ENCODE data around the gene NAA35.

The NAA35 gene

DNA sequence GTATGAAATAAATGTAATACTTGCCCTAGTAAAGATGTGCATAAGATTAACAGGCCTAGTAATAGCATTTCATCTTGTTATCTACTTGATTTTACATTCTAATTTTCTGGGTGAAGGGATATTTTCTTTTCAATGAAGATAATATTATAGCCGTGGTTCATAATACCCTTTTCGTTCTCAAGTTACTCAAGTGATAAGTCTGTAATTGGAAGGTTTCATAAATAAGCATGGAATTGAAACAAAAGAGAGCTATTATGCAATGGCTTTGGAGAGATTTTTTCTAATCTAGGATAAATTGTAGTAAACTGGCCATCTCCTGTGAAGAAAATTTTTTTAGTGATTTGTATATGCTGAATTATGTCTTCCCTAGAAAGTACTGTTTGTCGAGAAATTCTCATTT is 19.0 kb downstream of the NAA35 start:
- no peak for TF ChIP-seq TAF1 (IDR thresholded peaks at IDR 0.05; ENCODE audit: borderline replicate concordance, insufficient read depth, low read length)
- TF ChIP-seq POLR2AphosphoS5 (IDR thresholded peaks at IDR 0.05; ENCODE audit: low read depth, low read length) = no peak
- no peak for TF ChIP-seq FOXP2 (optimal IDR thresholded peaks at IDR 0.05; ENCODE audit: borderline replicate concordance, extremely low read depth, extremely low read length, insufficient read depth)
- TF ChIP-seq, protein P1, sequence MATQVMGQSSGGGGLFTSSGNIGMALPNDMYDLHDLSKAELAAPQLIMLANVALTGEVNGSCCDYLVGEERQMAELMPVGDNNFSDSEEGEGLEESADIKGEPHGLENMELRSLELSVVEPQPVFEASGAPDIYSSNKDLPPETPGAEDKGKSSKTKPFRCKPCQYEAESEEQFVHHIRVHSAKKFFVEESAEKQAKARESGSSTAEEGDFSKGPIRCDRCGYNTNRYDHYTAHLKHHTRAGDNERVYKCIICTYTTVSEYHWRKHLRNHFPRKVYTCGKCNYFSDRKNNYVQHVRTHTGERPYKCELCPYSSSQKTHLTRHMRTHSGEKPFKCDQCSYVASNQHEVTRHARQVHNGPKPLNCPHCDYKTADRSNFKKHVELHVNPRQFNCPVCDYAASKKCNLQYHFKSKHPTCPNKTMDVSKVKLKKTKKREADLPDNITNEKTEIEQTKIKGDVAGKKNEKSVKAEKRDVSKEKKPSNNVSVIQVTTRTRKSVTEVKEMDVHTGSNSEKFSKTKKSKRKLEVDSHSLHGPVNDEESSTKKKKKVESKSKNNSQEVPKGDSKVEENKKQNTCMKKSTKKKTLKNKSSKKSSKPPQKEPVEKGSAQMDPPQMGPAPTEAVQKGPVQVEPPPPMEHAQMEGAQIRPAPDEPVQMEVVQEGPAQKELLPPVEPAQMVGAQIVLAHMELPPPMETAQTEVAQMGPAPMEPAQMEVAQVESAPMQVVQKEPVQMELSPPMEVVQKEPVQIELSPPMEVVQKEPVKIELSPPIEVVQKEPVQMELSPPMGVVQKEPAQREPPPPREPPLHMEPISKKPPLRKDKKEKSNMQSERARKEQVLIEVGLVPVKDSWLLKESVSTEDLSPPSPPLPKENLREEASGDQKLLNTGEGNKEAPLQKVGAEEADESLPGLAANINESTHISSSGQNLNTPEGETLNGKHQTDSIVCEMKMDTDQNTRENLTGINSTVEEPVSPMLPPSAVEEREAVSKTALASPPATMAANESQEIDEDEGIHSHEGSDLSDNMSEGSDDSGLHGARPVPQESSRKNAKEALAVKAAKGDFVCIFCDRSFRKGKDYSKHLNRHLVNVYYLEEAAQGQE (IDR thresholded peaks at IDR 0.05; ENCODE audit: insufficient read depth in 1 of 2, low read depth in 2 of 2, low read length in 2 of 2) = no peak
- TF ChIP-seq SIN3A (IDR thresholded peaks at IDR 0.05; ENCODE audit: borderline replicate concordance, insufficient read depth, low read length) = no peak

DNA sequence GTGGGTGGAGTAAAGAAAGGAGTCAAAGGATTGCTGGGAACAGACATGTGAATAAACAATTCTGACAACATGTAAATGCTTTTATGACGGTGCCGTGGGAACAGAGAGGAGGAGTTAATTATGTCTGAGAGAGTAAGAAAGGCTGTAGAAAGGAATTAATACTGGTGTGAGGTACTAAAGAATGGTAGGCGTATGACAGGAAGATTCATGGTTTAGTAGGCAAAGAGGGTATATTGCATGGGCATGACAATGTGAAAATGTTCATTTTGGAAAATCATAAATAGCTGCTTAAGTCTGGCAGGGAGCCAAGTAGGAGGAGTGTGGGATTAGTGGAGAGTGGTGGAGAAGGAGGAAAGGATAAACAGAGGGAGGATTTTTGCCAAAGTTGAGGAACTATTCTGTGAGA is 19.7 kb downstream of the NAA35 start:
- TF ChIP-seq SIN3A (IDR thresholded peaks at IDR 0.05; ENCODE audit: borderline replicate concordance, insufficient read depth, low read length) = no peak
- TF ChIP-seq POLR2AphosphoS5 (IDR thresholded peaks at IDR 0.05; ENCODE audit: low read depth, low read length) = no peak
- TF ChIP-seq, protein P1 (IDR thresholded peaks at IDR 0.05; ENCODE audit: insufficient read depth in 1 of 2, low read depth in 2 of 2, low read length in 2 of 2) = no peak
- no peak for TF ChIP-seq FOXP2 (optimal IDR thresholded peaks at IDR 0.05; ENCODE audit: borderline replicate concordance, extremely low read depth, extremely low read length, insufficient read depth)
- no peak for TF ChIP-seq TAF1 (IDR thresholded peaks at IDR 0.05; ENCODE audit: borderline replicate concordance, insufficient read depth, low read length)

DNA sequence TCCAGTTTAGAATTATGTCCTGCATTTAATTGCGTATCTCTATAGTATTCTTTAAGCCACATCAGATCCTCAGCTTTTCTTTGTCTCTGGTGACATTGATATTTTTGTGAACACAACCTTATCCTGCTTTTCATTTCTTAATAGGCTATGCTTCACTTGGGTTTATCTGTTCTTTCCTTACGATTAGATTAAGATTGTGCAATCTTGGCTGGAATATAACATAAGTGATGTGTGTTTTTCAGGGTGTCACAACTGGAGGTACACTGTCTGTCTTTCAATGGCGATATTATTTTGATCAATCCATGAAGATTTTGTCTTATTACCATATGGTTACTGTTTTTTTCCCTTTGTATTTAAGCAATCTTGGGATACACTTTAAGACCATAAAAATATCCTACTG is 23.6 kb downstream of the NAA35 start:
- TF ChIP-seq, protein P1 (IDR thresholded peaks at IDR 0.05; ENCODE audit: insufficient read depth in 1 of 2, low read depth in 2 of 2, low read length in 2 of 2) = no peak
- TF ChIP-seq TAF1 (IDR thresholded peaks at IDR 0.05; ENCODE audit: borderline replicate concordance, insufficient read depth, low read length) (no peak), POLR2AphosphoS5 (IDR thresholded peaks at IDR 0.05; ENCODE audit: low read depth, low read length) (no peak), SIN3A (IDR thresholded peaks at IDR 0.05; ENCODE audit: borderline replicate concordance, insufficient read depth, low read length) (no peak), FOXP2 (optimal IDR thresholded peaks at IDR 0.05; ENCODE audit: borderline replicate concordance, extremely low read depth, extremely low read length, insufficient read depth) (no peak)

DNA sequence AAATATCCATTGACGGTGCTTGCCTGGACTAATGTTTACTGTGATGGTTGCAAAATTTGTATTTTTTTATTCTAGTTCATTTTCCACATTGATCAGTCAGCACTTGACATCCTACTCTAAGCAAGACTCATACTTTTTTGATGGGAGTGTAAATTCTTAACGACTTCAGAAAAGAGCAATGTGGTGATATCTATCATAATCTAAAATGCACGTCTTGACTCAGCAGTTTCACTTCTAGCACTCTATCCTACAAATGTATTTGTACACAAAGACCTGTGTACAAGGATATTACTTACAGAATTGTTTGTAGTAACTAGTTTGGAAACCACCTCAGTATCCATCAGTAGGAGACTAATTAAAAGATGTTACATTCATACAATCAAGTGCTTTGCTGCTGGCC is 24.0 kb downstream of the NAA35 start:
- TF ChIP-seq SIN3A (IDR thresholded peaks at IDR 0.05; ENCODE audit: borderline replicate concordance, insufficient read depth, low read length) (no peak), FOXP2 (optimal IDR thresholded peaks at IDR 0.05; ENCODE audit: borderline replicate concordance, extremely low read depth, extremely low read length, insufficient read depth) (no peak)

DNA sequence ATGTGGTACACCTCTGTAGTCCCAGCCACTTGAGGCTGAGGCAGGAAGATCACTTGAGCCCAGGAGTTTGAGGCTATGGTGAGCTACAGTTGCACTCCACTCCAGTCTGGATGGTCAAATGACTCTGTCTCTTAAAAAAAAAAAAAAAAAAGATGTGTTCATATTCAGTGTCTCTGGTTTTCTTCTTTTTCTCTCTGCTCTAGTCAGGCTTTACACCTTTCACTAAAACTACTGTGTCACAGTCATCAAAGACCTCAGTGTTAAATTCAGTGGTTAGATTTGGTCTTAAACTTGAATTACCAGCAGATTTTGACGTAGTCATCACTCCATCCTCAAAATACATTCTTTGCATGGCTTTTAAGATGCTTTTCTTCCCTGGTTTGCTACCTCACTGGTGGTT is 28.8 kb downstream of the NAA35 start:
- TF ChIP-seq, protein P1 (IDR thresholded peaks at IDR 0.05; ENCODE audit: insufficient read depth in 1 of 2, low read depth in 2 of 2, low read length in 2 of 2) = no peak
- no peak for TF ChIP-seq TAF1 (IDR thresholded peaks at IDR 0.05; ENCODE audit: borderline replicate concordance, insufficient read depth, low read length)
- no peak for TF ChIP-seq POLR2AphosphoS5 (IDR thresholded peaks at IDR 0.05; ENCODE audit: low read depth, low read length)
